ENCODE measurements around the gene SPRR2B.

DNA sequence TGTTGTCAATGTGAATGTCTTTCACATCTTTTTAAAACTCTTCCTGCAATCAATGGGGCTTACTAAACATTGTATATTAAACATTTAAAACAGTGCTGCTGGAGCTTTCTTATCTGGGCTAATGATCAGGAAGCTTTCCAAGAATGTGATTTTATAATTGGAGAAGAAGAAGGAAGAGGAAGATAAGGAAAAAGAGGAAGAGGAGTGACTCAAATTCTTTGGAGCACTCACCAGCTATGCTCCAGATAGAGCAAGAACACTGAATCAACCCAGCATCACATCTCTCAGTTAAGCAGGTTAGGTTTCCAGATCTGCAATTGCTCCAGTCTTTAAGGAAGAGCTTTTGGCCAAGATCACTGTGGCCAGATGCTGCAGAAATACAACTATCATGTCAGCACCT, 24.4 kb upstream of the SPRR2B start:
- no peak for TF ChIP-seq CTCF (IDR thresholded peaks at IDR 0.05)
- TF ChIP-seq EZH2 (IDR thresholded peaks at IDR 0.05; ENCODE audit: borderline replicate concordance, insufficient read depth, low read depth, low read length, poor library complexity, severe bottlenecking): no peak

Data from B cell (primary cell).